ENCODE results near the gene IRX4.

Gene IRX4

DNA sequence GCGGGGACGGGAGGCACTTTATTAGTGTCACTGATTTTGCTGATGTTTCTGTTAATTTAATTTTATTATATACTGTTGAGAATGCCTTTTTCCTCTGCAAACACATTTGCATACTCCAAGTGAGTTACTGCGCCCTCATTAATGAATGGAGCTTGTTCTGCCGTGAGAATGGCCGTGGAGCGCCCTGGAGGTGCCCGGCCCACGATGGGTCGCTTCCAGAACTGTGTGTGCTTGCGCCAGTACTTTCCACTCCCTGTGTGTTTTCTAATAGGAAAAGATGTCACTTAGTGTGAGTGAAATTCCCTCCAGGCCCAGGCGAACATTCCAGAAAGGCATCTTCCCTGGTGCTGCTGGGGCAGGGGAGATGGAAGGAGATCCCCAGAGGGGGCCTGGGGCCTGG is 51.5 kb downstream of the IRX4 start:
- Histone ChIP-seq H3K36me3 (ENCODE audit: insufficient read depth, low read length) (peaks cover 4% of the 10 kb centered on the region; the same call in 1 of the 2 replicates), H3F3A (ENCODE audit: low read depth) (no peaks in the 10 kb centered on the region), H3K4me1 (ENCODE audit: insufficient read depth, low read length, poor library complexity, severe bottlenecking) (no peaks in the 10 kb centered on the region), H3K27me3 (ENCODE audit: insufficient read depth, low read length, poor library complexity, severe bottlenecking) (no peaks in the 10 kb centered on the region), H3K79me2 (ENCODE audit: insufficient read depth, low read length) (no peaks in the 10 kb centered on the region), H3K4me3 (ENCODE audit: low read length, poor library complexity, severe bottlenecking) (no peak overlapping the region), H3K9me2 (replicated peaks; ENCODE audit: low read depth, low read length) (no peaks in the 10 kb centered on the region), H3K9me3 (ENCODE audit: insufficient read depth, low read depth, low read length) (no peaks in the 10 kb centered on the region), H3K9ac (ENCODE audit: low read depth, low read length, poor library complexity, severe bottlenecking) (no peak overlapping the region), H4K20me1 (ENCODE audit: insufficient read depth, low read length, poor library complexity, severe bottlenecking) (no peaks in the 10 kb centered on the region), H3K4me2 (ENCODE audit: low read depth, low read length, poor library complexity, severe bottlenecking) (no peak overlapping the region), H2AFZ (ENCODE audit: low read length) (no peak overlapping the region)
- TF ChIP-seq, protein P1, sequence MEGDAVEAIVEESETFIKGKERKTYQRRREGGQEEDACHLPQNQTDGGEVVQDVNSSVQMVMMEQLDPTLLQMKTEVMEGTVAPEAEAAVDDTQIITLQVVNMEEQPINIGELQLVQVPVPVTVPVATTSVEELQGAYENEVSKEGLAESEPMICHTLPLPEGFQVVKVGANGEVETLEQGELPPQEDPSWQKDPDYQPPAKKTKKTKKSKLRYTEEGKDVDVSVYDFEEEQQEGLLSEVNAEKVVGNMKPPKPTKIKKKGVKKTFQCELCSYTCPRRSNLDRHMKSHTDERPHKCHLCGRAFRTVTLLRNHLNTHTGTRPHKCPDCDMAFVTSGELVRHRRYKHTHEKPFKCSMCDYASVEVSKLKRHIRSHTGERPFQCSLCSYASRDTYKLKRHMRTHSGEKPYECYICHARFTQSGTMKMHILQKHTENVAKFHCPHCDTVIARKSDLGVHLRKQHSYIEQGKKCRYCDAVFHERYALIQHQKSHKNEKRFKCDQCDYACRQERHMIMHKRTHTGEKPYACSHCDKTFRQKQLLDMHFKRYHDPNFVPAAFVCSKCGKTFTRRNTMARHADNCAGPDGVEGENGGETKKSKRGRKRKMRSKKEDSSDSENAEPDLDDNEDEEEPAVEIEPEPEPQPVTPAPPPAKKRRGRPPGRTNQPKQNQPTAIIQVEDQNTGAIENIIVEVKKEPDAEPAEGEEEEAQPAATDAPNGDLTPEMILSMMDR (conservative IDR thresholded peaks at IDR 0.05; ENCODE audit: low read length): no peak

DNA sequence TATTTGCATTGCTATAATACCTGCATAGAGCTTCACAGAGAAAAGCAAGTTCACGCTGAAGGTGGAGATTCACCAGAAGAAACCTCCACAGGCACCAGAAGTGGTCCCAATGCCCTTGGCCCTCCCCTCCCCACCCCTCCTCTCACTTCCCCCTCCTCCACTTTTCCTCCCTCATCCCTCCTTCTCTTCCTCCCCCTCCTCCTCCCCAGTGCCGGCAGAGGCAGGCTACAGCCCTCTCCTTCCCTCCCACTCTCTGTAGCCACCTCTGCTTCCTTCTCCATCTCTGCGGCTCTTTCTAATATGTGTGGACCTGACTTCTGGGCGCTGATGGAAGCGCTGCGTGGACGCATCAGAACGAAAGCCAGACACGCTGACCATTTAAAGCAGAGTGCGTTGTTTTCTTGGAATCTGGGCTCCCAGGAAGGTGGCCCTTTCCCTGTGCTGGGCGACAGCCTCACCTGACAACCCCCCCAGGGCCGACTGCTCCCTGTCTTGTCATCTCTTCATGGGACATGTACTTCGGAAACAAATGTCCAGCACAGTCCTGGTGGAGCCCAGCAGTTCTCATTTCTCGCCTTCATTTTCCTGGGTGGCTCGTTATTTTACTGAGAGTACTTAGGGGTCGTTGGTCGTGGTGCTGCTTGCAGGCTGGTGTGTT is 52.0 kb downstream of the IRX4 start:
- H3K4me3 ChIP-seq (ENCODE audit: low read length, poor library complexity, severe bottlenecking): no peak overlapping the region
- TF ChIP-seq, protein P1 (conservative IDR thresholded peaks at IDR 0.05; ENCODE audit: low read length): no peak
- no peak for TF ChIP-seq EZH2phosphoT487 (IDR thresholded peaks at IDR 0.05; ENCODE audit: borderline replicate concordance)
- no peaks in the 10 kb centered on the region for H4K20me1 ChIP-seq (ENCODE audit: insufficient read depth, low read length, poor library complexity, severe bottlenecking)
- H3K79me2 ChIP-seq (ENCODE audit: insufficient read depth, low read length): no peaks in the 10 kb centered on the region
- H3K9me3 ChIP-seq (ENCODE audit: insufficient read depth, low read depth, low read length): no peaks in the 10 kb centered on the region
- H3K4me2 ChIP-seq (ENCODE audit: low read depth, low read length, poor library complexity, severe bottlenecking): no peak overlapping the region
- H3F3A ChIP-seq (ENCODE audit: low read depth): no peaks in the 10 kb centered on the region
- H3K4me1 ChIP-seq (ENCODE audit: insufficient read depth, low read length, poor library complexity, severe bottlenecking): no peaks in the 10 kb centered on the region
- no peak overlapping the region for H2AFZ ChIP-seq (ENCODE audit: low read length)
- H3K27me3 ChIP-seq (ENCODE audit: insufficient read depth, low read length, poor library complexity, severe bottlenecking): no peaks in the 10 kb centered on the region
- H3K9ac ChIP-seq (ENCODE audit: low read depth, low read length, poor library complexity, severe bottlenecking): no peak overlapping the region
- no peaks in the 10 kb centered on the region for H3K9me2 ChIP-seq (replicated peaks; ENCODE audit: low read depth, low read length)
- peaks cover 7% of the 10 kb centered on the region; the same call in 1 of the 2 replicates for H3K36me3 ChIP-seq (ENCODE audit: insufficient read depth, low read length)

DNA sequence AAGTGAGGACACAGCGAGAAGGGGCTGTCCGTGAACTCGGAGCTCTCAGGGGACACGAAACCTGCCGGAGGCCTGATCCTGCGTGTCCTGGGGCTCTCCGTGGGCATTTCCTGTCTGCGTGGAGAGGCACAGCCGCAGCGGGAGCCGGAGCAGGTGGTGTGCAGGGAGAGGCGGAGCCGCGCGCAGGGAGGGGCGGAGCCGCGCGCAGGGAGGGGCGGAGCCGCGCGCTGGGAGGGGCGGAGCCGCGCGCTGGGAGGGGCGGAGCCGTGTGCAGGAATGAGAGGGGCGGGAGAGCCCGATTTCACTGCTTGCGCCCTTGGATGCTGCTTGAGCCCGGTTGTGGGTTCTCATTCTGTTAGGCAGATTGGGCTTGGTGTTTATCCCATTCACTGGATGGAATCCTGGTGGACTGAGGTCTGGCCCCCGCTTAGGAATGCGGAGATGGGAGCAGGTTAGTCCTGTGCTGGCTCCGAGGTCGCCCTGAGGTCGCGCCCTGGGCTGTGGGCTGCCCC is 54.8 kb downstream of the IRX4 start:
- no peak overlapping the region for H3K4me3 ChIP-seq (ENCODE audit: low read length, poor library complexity, severe bottlenecking)

More for the DNA sequence above, 54.8 kb downstream of the IRX4 start:
- Histone ChIP-seq H3K9me3 (ENCODE audit: insufficient read depth, low read depth, low read length) (no peaks in the 10 kb centered on the region), H3K4me1 (ENCODE audit: insufficient read depth, low read length, poor library complexity, severe bottlenecking) (no peaks in the 10 kb centered on the region), H3K27me3 (ENCODE audit: insufficient read depth, low read length, poor library complexity, severe bottlenecking) (no peaks in the 10 kb centered on the region), H3K9ac (ENCODE audit: low read depth, low read length, poor library complexity, severe bottlenecking) (no peak overlapping the region), H3K79me2 (ENCODE audit: insufficient read depth, low read length) (no peaks in the 10 kb centered on the region), H3K9me2 (replicated peaks; ENCODE audit: low read depth, low read length) (no peaks in the 10 kb centered on the region), H3K4me2 (ENCODE audit: low read depth, low read length, poor library complexity, severe bottlenecking) (no peak overlapping the region), H3F3A (ENCODE audit: low read depth) (no peaks in the 10 kb centered on the region), H4K20me1 (ENCODE audit: insufficient read depth, low read length, poor library complexity, severe bottlenecking) (no peaks in the 10 kb centered on the region), H2AFZ (ENCODE audit: low read length) (no peak overlapping the region), H3K36me3 (ENCODE audit: insufficient read depth, low read length) (peaks cover 11% of the 10 kb centered on the region; the same call in 1 of the 2 replicates)
- TF ChIP-seq EZH2phosphoT487 (IDR thresholded peaks at IDR 0.05; ENCODE audit: borderline replicate concordance): no peak
- TF ChIP-seq, protein P1 (conservative IDR thresholded peaks at IDR 0.05; ENCODE audit: low read length): no peak

Measured in Loucy (cell line).